Stomach (tissue), 4 donors: ENCODE data around the gene RTCA.

Source experiments
- POLR2A ChIP-seq, 4 donors: fragments of 450-650 bp; IDR thresholded peaks; one replicate each; pipeline ENCODE4 v1.6.1; 2016; ENCODE audit warnings: antibody characterized with exemption in 4 of 4, control low read depth in 2 of 4, mild to moderate bottlenecking in 1 of 4, moderate library complexity in 1 of 4
- POLR2AphosphoS5 ChIP-seq, 3 donors: sonication (generic); formaldehyde crosslinking; IDR thresholded peaks; one replicate each; pipeline ENCODE4 v1.6.1; 2016; ENCODE audit warnings: antibody characterized with exemption in 3 of 3

DNA sequence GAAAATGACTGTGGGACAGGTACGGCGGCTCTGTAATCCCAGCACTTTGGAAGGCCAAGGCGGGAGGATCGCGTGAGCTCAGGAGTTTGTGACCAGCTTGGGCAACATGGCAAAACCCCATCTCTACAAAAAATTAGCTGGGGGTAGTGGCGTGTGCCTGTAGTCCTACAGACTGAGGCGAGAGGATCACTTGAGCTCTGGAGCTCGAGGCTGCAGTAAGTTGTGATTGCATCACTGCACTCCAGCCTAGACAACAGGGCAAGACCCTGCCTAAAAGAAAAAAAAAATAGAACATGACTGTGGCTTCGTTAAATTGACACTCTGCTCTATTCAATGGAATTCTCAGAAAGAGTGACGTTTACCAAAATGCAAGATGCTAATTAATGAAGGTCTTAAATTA is 12.5 kb upstream of the RTCA start:
- TF ChIP-seq POLR2AphosphoS5 (IDR thresholded peaks at IDR 0.05) (no peak), POLR2A (IDR thresholded peaks at IDR 0.05) (no peak)
